HepG2 (cell line): ENCODE data around the gene SKIC2. TPM values are rescaled to one million over a fixed set of nuclear protein-coding genes. Genes with fewer than 3 reads are reported as not detected.

Experiments
- ARID2 ChIP-seq: sonication (generic); formaldehyde crosslinking; IDR thresholded peaks from 2 replicates; pipeline ENCODE4 v1.8.1; 2022; ENCODE audit warnings: mild to moderate bottlenecking, missing genetic modification reagents, borderline replicate concordance
- ASH2L ChIP-seq: fragments of 300-600, 200-600 bp; sonication (generic); IDR thresholded peaks from 2 replicates; pipeline ENCODE4 v1.7.0; 2017; ENCODE audit warnings: low read depth, mild to moderate bottlenecking, moderate library complexity, mixed read lengths, low read length; ENCODE audit not compliant: insufficient read length
- BRD4 ChIP-seq: sonication (generic); formaldehyde crosslinking; IDR thresholded peaks from 2 replicates; pipeline ENCODE4 v1.4.0; 2020; ENCODE audit warnings: missing genetic modification reagents
- FOSL2 ChIP-seq: sonication (generic); formaldehyde crosslinking; IDR thresholded peaks from 2 replicates; pipeline ENCODE4 v1.4.0; 2020; ENCODE audit warnings: missing genetic modification reagents
- GABPB1 ChIP-seq: IDR thresholded peaks from 2 replicates; pipeline ENCODE4 v1.6.1; 2016; ENCODE audit warnings: mild to moderate bottlenecking, missing genetic modification reagents, moderate library complexity, missing compliant biosample characterization
- KMT2A ChIP-seq: sonication (generic); formaldehyde crosslinking; IDR thresholded peaks from 2 replicates; pipeline ENCODE4 v1.4.0; 2020; ENCODE audit warnings: missing genetic modification reagents
- TAF1 ChIP-seq: sonication (generic); formaldehyde crosslinking; IDR thresholded peaks from 2 replicates; pipeline ENCODE4 v1.4.0; 2020; ENCODE audit warnings: missing genetic modification reagents
- TGIF2 ChIP-seq: IDR thresholded peaks from 2 replicates; pipeline ENCODE4 v1.6.1; 2016; ENCODE audit warnings: control low read depth, missing compliant biosample characterization
- TOE1 ChIP-seq: sonication (generic); formaldehyde crosslinking; IDR thresholded peaks from 2 replicates; pipeline ENCODE4 v1.4.0; 2020; ENCODE audit warnings: mild to moderate bottlenecking, missing genetic modification reagents
- ZMYM3 ChIP-seq: sonication (generic); formaldehyde crosslinking; IDR thresholded peaks from 2 replicates; pipeline ENCODE4 v1.5.1; 2020; ENCODE audit warnings: mild to moderate bottlenecking, missing genetic modification reagents
- ZNF296 ChIP-seq: sonication (generic); formaldehyde crosslinking; conservative IDR thresholded peaks from 2 replicates; pipeline ENCODE4 v1.5.0; 2020; ENCODE audit warnings: mild to moderate bottlenecking, missing genetic modification reagents
- ZNF33B ChIP-seq: sonication (generic); formaldehyde crosslinking; IDR thresholded peaks from 2 replicates; pipeline ENCODE4 v1.5.1; 2020; ENCODE audit warnings: mild to moderate bottlenecking, missing genetic modification reagents
- ZNF343 ChIP-seq: sonication (generic); formaldehyde crosslinking; IDR thresholded peaks from 2 replicates; pipeline ENCODE4 v1.4.0; 2020; ENCODE audit warnings: mild to moderate bottlenecking, missing genetic modification reagents
- ZNF460 ChIP-seq: sonication (generic); formaldehyde crosslinking; IDR thresholded peaks from 2 replicates; pipeline ENCODE4 v1.5.1; 2020; ENCODE audit warnings: missing genetic modification reagents, mild to moderate bottlenecking, borderline replicate concordance
- polyA plus RNA-seq, 8 experiments: library from polyadenylated mRNA; depleted of rRNA in 3 of 8; stranded (reverse) in 7 of 8; unstranded in 1 of 8; fragments of >200 nt; fragmentation: Illumina TruSeq in 4 of 8; extraction: Trizol in 4 of 8; gene quantifications; 2 replicates each; pipeline versions ENCODE4 v1.2.1 to v1.2.3, GENCODE V29; 2011 to 2016; ENCODE audit warnings: low read depth in 4 of 8, missing spikeins in 1 of 8, mixed read lengths in 1 of 8; ENCODE audit not compliant: insufficient read depth in 1 of 8
- total RNA-seq, 5 experiments: library from RNA; depleted of rRNA; stranded (reverse); fragments of >200 nt; fragmentation: Illumina TruSeq; extraction: Trizol; gene quantifications; 2 replicates each; pipeline ENCODE4 v1.2.3, GENCODE V29; 2016; ENCODE audit warnings: low read depth in 1 of 5
- TF ChIP-seq, protein P1 (sequence below): sonication (generic); formaldehyde crosslinking; IDR thresholded peaks from 2 replicates; pipeline ENCODE4 v1.5.1; 2020; ENCODE audit warnings: mild to moderate bottlenecking, missing genetic modification reagents, borderline replicate concordance
- TF ChIP-seq, protein P2 (sequence below): sonication (generic); formaldehyde crosslinking; IDR thresholded peaks from 2 replicates; pipeline ENCODE4 v1.8.1; 2023; ENCODE audit warnings: mild to moderate bottlenecking, missing genetic modification reagents, borderline replicate concordance
- TF ChIP-seq, protein P3 (sequence below): sonication (generic); formaldehyde crosslinking; IDR thresholded peaks from 2 replicates; pipeline ENCODE4 v1.4.0; 2020; ENCODE audit warnings: missing genetic modification reagents
- TF ChIP-seq, protein P4 (sequence below): sonication (generic); formaldehyde crosslinking; IDR thresholded peaks from 2 replicates; pipeline ENCODE4 v1.8.0; 2022; ENCODE audit warnings: mild to moderate bottlenecking, missing genetic modification reagents, moderate library complexity

The SKIC2 gene
- total and polyA plus RNA-seq, 2 of the 13 experiments (the other 11 are each of a cell fraction or from before 2014, with no cell fraction given): 67.1 to 68.4 TPM

DNA sequence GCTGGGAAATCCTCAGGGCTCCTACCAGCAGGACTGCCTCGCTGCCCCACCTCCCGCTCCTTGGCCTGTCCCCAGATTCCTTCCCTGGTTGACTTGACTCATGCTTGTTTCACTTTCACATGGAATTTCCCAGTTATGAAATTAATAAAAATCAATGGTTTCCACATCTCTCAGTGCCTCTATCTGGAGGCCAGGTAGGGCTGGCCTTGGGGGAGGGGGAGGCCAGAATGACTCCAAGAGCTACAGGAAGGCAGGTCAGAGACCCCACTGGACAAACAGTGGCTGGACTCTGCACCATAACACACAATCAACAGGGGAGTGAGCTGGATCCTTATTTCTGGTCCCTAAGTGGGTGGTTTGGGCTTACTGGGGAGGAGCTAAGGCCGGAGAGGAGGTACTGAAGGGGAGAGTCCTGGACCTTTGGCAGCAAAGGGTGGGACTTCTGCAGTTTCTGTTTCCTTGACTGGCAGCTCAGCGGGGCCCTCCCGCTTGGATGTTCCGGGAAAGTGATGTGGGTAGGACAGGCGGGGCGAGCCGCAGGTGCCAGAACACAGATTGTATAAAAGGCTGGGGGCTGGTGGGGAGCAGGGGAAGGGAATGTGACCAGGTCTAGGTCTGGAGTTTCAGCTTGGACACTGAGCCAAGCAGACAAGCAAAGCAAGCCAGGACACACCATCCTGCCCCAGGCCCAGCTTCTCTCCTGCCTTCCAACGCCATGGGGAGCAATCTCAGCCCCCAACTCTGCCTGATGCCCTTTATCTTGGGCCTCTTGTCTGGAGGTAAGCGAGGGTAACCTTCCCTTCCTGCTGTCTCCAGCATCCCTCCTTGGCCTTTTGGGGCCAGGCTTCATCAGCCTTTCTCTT lies 13.2 kb upstream of the SKIC2 start, which contains the start of gene CFB (continued):
- TF ChIP-seq ASH2L: peak; percentile 95
- TF ChIP-seq GABPB1 (CRISPR knock-in tag): peak; percentile 54
- peak; percentile 89 for TF ChIP-seq TAF1
- TF ChIP-seq, protein P1, sequence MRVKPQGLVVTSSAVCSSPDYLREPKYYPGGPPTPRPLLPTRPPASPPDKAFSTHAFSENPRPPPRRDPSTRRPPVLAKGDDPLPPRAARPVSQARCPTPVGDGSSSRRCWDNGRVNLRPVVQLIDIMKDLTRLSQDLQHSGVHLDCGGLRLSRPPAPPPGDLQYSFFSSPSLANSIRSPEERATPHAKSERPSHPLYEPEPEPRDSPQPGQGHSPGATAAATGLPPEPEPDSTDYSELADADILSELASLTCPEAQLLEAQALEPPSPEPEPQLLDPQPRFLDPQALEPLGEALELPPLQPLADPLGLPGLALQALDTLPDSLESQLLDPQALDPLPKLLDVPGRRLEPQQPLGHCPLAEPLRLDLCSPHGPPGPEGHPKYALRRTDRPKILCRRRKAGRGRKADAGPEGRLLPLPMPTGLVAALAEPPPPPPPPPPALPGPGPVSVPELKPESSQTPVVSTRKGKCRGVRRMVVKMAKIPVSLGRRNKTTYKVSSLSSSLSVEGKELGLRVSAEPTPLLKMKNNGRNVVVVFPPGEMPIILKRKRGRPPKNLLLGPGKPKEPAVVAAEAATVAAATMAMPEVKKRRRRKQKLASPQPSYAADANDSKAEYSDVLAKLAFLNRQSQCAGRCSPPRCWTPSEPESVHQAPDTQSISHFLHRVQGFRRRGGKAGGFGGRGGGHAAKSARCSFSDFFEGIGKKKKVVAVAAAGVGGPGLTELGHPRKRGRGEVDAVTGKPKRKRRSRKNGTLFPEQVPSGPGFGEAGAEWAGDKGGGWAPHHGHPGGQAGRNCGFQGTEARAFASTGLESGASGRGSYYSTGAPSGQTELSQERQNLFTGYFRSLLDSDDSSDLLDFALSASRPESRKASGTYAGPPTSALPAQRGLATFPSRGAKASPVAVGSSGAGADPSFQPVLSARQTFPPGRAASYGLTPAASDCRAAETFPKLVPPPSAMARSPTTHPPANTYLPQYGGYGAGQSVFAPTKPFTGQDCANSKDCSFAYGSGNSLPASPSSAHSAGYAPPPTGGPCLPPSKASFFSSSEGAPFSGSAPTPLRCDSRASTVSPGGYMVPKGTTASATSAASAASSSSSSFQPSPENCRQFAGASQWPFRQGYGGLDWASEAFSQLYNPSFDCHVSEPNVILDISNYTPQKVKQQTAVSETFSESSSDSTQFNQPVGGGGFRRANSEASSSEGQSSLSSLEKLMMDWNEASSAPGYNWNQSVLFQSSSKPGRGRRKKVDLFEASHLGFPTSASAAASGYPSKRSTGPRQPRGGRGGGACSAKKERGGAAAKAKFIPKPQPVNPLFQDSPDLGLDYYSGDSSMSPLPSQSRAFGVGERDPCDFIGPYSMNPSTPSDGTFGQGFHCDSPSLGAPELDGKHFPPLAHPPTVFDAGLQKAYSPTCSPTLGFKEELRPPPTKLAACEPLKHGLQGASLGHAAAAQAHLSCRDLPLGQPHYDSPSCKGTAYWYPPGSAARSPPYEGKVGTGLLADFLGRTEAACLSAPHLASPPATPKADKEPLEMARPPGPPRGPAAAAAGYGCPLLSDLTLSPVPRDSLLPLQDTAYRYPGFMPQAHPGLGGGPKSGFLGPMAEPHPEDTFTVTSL: peak; percentile 85; the same call in 1 of the 2 replicates
- TF ChIP-seq, protein P2, sequence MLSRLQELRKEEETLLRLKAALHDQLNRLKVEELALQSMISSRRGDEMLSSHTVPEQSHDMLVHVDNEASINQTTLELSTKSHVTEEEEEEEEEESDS: no peak
- TF ChIP-seq, protein P3, sequence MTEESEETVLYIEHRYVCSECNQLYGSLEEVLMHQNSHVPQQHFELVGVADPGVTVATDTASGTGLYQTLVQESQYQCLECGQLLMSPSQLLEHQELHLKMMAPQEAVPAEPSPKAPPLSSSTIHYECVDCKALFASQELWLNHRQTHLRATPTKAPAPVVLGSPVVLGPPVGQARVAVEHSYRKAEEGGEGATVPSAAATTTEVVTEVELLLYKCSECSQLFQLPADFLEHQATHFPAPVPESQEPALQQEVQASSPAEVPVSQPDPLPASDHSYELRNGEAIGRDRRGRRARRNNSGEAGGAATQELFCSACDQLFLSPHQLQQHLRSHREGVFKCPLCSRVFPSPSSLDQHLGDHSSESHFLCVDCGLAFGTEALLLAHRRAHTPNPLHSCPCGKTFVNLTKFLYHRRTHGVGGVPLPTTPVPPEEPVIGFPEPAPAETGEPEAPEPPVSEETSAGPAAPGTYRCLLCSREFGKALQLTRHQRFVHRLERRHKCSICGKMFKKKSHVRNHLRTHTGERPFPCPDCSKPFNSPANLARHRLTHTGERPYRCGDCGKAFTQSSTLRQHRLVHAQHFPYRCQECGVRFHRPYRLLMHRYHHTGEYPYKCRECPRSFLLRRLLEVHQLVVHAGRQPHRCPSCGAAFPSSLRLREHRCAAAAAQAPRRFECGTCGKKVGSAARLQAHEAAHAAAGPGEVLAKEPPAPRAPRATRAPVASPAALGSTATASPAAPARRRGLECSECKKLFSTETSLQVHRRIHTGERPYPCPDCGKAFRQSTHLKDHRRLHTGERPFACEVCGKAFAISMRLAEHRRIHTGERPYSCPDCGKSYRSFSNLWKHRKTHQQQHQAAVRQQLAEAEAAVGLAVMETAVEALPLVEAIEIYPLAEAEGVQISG (CRISPR knock-in tag): peak; percentile 73
- peak; percentile 53; the same call in 1 of the 2 replicates for TF ChIP-seq ZMYM3 (CRISPR knock-in tag)
- 0 out of 2 replicates have a peak, but pooled peaks have one; percentile 61 for TF ChIP-seq ZNF343 (CRISPR knock-in tag)
- TF ChIP-seq BRD4 (CRISPR knock-in tag): no peak; the same call in none of the 2 replicates
- TF ChIP-seq TGIF2: peak; percentile 67
- TF ChIP-seq, protein P4, sequence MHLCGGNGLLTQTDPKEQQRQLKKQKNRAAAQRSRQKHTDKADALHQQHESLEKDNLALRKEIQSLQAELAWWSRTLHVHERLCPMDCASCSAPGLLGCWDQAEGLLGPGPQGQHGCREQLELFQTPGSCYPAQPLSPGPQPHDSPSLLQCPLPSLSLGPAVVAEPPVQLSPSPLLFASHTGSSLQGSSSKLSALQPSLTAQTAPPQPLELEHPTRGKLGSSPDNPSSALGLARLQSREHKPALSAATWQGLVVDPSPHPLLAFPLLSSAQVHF (CRISPR knock-in tag): no peak
- TF ChIP-seq FOSL2 (CRISPR knock-in tag): peak; percentile 84
- no peak for TF ChIP-seq ZNF33B
- TF ChIP-seq ZNF296: 0 out of 2 replicates have a peak, but pooled peaks have one; percentile 11
- TF ChIP-seq ARID2 (CRISPR knock-in tag): no peak
- peak; percentile 55 for TF ChIP-seq TOE1
- peak; percentile 69; the same call in 1 of the 2 replicates for TF ChIP-seq ZNF460 (CRISPR knock-in tag)
- TF ChIP-seq KMT2A (CRISPR knock-in tag): no peak
